ENCODE measurements around the gene CSH1.
A peak's percentile ranks its signal among the peaks of the same experiment; 100 is the strongest.

CSH1 gene

DNA sequence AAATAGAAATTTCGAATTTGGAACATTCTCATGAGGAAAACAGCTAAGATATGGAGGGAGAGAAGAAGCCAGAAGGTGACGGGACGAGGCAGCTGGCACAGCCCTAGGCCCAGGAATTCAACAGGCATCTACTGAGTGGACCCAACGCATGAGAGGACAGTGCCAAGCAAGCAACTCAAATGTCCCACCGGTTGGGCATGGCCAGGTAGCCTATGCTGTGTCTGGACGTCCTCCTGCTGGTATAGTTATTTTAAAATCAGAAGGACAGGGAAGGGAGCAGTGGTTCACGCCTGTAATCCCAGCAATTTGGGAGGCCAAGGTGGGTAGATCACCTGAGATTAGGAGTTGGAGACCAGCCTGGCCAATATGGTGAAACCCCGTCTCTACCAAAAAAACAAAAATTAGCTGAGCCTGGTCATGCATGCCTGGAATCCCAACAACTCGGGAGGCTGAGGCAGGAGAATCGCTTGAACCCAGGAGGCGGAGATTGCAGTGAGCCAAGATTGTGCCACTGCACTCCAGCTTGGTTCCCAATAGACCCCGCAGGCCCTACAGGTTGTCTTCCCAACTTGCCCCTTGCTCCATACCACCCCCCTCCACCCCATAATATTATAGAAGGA is 20.3 kb upstream of the CSH1 start:
- TF ChIP-seq, protein P1, sequence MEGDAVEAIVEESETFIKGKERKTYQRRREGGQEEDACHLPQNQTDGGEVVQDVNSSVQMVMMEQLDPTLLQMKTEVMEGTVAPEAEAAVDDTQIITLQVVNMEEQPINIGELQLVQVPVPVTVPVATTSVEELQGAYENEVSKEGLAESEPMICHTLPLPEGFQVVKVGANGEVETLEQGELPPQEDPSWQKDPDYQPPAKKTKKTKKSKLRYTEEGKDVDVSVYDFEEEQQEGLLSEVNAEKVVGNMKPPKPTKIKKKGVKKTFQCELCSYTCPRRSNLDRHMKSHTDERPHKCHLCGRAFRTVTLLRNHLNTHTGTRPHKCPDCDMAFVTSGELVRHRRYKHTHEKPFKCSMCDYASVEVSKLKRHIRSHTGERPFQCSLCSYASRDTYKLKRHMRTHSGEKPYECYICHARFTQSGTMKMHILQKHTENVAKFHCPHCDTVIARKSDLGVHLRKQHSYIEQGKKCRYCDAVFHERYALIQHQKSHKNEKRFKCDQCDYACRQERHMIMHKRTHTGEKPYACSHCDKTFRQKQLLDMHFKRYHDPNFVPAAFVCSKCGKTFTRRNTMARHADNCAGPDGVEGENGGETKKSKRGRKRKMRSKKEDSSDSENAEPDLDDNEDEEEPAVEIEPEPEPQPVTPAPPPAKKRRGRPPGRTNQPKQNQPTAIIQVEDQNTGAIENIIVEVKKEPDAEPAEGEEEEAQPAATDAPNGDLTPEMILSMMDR (IDR thresholded peaks at IDR 0.05) = no peak

DNA sequence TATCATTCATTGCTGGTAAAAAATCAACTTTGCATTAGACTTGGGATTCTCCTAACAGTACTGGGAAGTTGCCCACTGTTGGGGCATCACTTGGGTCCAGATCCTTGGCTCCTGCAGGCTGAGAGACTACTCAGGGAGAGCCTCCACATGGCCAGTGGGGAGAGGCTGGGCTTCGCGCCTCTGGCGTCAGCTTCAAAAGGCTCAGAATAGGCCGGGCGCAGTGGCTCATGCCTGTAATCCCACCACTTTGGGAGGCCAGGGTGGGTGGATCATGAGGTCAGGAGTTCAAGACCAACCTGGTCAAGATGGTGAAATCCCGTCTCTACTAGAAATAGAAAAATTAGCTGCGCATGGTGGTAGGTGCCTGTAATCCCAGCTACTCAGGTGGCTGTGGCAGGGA is 18.1 kb upstream of the CSH1 start:
- TF ChIP-seq, protein P1 (IDR thresholded peaks at IDR 0.05) = no peak

DNA sequence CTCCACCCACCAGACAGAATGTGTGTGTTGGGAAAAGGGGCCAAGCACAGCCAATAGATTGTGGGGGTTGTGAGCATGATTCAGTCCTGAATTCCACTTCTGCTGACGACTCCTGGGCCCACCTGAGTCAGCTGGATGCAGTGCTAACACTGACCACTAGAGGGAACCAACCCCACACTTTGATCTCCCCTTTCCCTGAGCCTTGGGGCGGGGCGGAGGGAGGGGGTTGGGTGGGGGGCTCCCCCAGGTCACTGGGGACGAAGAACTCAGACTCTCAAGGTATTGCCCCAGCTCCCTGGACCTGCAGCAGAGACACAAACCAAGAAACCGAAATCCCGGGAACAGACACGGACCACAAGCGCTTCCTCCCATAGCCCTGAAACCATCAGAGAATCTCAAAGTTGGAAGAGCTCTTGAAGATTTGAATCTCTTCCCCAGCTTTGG is 15.3 kb upstream of the CSH1 start:
- TF ChIP-seq, protein P1 (IDR thresholded peaks at IDR 0.05) = peak; percentile 86

DNA sequence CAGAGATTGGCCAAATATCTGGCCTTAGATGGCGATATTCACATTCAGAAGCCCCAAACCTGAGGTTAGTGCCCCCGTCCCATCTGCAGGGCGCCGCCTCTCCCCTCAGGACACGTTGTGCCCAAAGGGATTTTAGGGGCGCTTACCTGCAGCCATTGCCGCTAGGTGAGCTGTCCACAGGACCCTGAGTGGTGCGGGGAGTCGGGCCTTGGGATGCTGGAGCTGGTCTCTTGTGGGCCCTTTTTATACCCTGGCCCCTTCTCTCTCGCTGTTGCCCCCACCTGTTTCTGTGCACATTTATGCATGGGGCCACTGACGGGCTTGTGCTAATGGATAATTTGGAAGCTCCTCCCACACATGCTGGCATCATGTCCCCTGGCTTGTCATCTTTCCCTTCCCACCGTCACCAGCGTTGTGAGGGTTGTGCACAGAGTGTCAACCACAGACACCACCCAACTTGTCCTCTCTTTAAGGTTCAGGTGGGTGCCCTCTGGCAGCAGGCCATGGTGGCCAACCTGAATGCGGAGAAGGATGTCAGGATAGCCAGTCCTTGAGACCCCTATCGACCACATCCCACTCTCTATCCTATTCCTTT is 14.8 kb upstream of the CSH1 start, which contains the start of gene CSHL1:
TSS of gene CSHL1 (minus strand) at position 218 of the 595 bp plus-strand sequence. CDS start at position 156, 62 bp downstream.
- TF ChIP-seq, protein P1 (IDR thresholded peaks at IDR 0.05) = no peak

DNA sequence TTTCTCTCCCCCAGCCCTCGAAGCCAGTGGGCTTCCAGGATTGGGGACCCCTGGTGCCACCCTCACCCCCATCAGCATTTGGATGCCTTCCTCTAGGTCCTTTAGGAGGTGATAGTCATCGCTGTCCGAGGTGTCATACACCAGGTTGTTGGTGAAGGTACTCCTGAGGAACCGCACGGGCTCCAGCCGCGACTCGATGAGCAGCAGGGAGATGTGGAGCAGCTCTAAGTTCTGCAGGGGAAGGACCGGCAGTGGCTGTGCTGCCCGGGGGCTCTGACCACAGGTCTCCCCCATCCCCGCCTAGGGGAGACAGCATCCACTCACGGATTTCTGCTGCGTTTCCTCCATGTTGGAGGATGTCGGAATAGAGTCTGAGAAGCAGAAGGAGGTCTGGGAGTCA is 13.7 kb upstream of the CSH1 start:
- TF ChIP-seq, protein P1 (IDR thresholded peaks at IDR 0.05) = no peak

DNA sequence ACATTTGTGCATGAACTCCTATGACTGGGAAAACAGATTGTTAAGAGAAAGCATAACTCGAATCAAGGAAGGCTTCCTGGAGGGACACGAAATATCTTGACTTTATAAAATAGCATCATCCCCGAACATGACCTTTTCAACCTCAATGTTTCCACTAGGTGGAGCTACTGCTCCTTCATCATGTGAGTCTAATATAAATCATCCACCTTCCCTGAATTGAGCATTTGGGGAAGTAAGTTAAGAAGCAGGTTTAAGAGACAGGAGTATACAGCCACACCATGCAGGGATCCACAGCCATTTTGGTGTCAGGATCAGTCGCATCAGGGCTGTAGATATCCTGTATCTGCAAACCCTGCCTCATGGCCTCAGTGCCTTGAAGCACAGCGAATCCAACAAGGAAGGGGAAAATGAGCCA is 7.4 kb upstream of the CSH1 start:
- TF ChIP-seq, protein P1 (IDR thresholded peaks at IDR 0.05) = peak; percentile 43

DNA sequence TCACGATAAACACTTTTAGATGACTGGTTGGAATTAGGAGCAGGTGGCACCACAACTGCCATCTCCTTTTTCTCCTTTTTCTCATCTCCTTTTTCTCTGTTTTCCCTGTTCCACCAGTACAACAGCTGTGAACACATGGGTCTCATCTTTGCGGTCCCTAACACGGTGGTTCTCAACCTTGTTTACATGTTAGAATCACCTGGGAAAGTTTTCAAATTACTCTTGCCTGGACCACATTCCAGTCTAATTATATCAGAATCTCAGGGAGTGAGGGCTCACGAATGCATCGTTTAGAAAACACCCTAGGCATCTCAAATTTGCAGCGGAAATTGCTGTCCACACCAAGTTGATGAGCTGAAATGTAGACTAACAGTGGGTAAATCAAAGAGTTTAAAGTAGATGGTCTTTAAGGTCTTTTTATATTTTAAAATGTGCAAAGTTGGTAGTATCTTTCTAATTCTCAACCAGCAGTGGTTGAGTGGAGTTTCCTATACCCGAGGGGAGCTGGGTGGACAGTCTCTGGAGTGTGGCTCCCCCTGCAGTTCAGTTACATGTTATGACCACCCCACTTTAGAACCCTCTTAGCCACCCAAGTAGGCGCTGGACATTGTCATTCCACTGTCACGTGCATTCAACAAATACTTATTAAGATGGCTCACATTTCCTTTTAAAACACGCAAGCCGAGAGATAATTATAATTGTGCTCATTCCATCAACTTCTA is 3.9 kb downstream of the CSH1 start:
- TF ChIP-seq, protein P1 (IDR thresholded peaks at IDR 0.05) = 0 out of 2 replicates have a peak, but pooled peaks have one; percentile 21

Measured in LNCAP (cell line).